HG02678 (cell line): ENCODE results near the gene MARCHF6.
"Not testable (repeated sequence)": the region's sequence is repeated elsewhere in the genome, so short reads cannot be mapped to it uniquely, and the experiment has no call there.

Experiments
- ATAC-seq: cut with Tn5 transposase; IDR thresholded peaks from one replicate; pipeline ENCODE4 v1.9.1; 2021; ENCODE audit warnings: mild to moderate bottlenecking, moderate library complexity; ENCODE audit not compliant: unreplicated experiment

MARCHF6 gene, protein sequence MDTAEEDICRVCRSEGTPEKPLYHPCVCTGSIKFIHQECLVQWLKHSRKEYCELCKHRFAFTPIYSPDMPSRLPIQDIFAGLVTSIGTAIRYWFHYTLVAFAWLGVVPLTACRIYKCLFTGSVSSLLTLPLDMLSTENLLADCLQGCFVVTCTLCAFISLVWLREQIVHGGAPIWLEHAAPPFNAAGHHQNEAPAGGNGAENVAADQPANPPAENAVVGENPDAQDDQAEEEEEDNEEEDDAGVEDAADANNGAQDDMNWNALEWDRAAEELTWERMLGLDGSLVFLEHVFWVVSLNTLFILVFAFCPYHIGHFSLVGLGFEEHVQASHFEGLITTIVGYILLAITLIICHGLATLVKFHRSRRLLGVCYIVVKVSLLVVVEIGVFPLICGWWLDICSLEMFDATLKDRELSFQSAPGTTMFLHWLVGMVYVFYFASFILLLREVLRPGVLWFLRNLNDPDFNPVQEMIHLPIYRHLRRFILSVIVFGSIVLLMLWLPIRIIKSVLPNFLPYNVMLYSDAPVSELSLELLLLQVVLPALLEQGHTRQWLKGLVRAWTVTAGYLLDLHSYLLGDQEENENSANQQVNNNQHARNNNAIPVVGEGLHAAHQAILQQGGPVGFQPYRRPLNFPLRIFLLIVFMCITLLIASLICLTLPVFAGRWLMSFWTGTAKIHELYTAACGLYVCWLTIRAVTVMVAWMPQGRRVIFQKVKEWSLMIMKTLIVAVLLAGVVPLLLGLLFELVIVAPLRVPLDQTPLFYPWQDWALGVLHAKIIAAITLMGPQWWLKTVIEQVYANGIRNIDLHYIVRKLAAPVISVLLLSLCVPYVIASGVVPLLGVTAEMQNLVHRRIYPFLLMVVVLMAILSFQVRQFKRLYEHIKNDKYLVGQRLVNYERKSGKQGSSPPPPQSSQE

DNA sequence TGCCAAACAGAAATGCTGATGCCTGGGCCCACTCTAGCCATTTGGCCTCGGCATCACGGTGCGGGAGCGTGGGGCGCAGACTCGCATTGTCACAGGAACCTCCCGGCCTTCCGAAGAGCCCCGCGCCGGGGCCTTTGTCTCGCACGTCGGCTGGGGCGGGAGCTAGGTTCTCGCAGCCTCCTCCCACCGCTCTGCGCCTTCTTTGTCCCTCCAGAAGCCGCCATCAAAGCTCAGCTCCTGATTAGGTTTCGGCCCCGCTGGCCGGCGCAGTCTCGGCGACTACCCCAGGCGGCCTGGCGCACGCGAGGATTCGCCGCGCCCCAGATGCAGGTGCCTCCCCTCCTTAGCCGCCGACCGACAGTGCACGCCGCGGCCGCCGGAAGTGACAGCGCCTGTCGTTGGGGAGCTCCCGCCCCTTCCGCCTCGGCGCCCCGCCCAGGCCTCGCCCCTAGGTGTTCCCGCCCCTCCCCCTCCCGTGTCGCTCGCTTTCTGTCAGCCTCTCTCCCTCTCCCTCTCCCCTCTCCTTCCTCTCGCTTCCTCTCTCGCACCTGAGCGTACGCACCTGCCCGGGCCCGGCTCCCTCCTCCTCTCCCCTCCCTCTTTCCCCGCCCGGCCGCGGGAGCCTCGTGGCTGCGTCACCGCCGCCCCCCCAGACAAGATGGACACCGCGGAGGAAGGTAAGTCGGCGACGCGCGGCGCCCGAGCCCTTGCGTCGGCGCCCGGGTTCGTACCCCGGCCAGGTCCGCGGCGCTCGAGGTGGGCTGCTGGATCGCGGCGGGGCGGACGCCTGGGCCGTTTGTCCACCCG lies at the start of gene MARCHF6:
MARCHF6 (plus strand) TSS at position 455 of the 807 bp plus-strand sequence; CDS start at position 659, 204 bp downstream.
- ATAC-seq = peak; percentile 87

DNA sequence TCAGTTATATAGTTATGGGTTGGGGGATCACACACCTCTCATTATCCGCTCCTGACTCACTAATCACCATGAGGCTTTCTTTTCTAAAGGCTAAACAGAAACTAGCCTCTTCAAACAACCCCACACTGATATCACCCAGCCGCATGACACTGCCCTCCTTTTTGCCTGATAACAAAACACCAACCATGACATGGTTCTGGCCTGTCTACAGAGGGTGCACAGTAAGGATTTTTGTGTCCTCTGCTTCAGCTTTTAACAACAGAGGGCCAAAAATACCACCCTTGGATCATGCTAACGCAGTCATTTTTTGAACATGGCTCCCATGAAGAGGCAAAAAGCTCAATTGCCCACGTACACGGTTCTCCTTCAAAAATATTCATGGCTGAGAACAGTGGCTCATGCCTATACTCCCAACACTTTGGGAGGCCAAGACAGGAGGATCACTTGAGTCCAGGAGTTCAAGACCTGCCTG lies 49.8 kb upstream of the MARCHF6 start:
- no peak for ATAC-seq

DNA sequence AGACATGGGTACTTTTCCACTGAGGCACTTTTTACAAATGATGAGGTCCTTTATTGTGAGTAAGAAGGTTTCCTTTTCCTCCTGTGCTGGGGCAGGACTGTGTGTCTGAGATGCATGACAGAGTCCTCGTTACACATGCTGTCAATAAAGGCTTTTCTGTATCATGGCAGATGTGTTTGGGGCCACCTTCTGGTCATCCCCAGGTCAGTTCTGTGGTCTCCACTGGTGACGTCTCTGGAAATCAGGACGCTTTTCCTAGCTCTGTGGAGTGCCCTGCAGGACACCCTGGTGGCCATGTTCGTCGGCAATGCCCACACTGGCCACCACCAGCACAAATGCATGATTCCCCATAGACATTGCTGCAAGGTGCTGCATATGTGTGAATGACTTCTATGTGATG lies 48.6 kb upstream of the MARCHF6 start:
- ATAC-seq = no peak

DNA sequence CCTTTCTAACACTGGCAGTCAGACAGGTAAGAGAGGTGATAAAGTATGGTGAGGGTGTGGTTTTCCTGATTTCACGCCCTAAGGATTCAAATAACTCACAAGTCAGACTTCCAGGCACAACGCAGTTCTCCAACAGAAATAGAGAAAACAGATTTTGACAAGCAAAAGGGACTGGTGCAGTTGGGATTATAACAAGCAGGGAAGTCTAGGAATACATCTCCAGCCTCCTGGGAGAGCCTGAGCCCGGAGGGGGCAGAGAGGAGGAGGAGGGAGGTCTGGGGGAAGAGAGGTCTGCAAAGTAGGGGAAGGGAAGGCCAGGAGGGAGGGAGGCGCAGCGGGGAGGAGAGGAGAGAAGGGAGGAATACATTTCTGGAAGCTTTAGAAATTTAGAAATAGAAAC lies 47.4 kb upstream of the MARCHF6 start:
- ATAC-seq = no peak

- no peak for ATAC-seq
These were observed 46.7 kb upstream of the MARCHF6 start for GRCh38 chr5:10306806-10307205.

- peak; percentile 74 for ATAC-seq
These were observed 46.0 kb upstream of the MARCHF6 start, which contains the start of gene CMBL for GRCh38 chr5:10307206-10308148. TSS of gene CMBL (minus strand) at chr5:10307902. CDS start at chr5:10290762, 17,140 bp downstream.

GRCh38 chr5:10308844-10309243 lies 44.7 kb upstream of the MARCHF6 start:
- ATAC-seq = no peak

DNA sequence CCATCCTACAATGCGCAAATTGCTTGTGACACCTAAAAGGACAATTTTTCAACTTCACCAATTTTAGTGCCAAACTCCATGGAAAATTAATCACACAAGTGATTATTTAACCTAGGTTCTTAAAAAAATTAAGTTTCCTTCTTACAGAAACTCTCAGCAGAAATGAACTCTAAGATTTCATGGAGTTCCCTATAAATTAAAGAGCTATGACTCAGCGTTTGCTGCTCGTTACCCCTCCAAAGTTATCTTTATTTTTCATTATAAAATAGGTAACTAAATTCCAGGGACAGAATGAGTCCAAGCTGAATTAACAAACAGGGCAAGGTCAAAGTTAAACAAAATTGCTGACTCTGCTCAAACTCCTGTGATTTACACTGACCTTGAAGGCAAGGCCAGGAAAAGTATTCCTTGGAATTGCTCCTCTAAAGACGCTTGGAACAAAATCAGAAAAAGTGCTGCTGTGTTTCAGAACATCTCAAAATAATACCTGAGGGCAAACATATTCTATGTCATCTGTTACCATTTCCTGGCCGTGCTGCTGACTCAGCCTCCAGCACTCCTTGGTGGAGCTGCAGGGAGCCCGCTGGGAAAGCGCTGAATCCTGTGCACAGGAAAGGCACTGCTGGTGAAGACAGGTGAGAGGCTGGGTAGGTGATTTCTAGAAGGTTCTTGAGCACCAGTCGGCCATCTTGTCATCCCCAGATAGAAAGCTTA lies 43.3 kb upstream of the MARCHF6 start:
- no peak for ATAC-seq

DNA sequence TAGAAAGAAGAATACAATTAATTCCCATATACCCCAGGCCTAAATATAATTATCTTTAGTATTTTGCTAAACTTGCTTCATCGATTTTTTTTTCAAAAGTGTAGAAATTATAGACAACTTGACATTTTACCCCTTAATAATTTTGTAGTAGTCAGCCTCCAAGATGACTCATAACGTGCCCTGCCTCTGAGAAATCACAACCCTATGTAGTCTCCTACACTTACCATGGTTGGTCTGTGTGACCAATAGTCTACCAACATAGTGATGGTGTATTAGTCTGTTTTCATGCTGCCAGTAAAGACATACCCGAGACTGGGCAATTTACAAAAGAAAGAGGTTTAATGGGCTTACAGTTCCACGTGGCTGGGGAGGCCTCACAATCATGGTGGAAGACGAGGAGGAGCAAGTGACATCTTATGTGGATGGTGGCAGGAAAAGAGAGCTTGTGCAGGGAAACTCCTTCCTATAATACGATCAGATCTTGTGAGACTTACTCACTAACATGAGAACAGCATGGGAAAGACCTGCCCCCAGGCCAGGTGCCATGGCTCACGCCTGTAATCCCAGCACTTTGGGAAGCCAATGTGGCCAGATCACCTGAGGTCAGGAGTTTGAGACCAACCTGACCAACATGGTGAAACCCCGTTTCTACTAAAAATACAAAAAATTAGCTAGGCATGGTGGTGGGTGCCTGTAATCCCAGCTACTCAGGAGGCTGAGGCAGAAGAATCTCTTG lies 42.5 kb upstream of the MARCHF6 start:
- not testable (repeated sequence) for ATAC-seq

- no peak for ATAC-seq
These were observed 41.7 kb upstream of the MARCHF6 start for GRCh38 chr5:10311595-10312425.

- no peak for ATAC-seq
These were observed 38.3 kb upstream of the MARCHF6 start for GRCh38 chr5:10315201-10315600.

DNA sequence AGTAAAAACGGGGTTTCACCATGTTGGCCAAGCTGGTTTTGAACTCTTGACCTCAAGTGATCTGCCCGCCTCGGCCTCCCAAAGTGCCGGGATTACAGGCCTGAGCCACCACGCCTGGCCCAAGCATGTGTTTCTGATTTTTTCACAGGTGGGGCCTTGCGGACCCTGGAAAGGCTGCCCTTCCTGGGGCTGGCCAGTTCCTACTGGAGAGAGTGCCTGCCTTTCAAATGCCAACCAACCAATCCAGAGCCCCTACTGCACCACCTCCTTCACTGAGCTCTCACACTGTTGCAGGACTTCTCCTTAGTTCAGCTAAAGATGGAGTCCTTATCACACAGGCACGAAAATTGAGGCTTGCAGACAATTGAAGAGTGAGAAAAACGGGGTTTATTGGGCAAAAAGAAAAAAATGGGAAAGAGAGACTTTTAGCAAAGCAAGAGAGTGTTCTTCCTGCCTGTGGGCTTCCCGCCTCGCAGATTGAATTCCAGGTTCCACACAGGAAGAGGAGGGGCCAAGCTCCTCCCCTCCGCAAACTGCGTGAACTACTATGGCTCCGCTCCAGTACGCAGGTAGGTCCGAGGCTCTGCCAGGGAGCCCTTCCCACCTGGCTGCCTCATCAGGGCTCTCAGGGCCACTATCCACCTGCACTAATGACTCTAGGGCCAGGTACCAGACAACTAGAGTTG lies 37.5 kb upstream of the MARCHF6 start:
- no peak for ATAC-seq

DNA sequence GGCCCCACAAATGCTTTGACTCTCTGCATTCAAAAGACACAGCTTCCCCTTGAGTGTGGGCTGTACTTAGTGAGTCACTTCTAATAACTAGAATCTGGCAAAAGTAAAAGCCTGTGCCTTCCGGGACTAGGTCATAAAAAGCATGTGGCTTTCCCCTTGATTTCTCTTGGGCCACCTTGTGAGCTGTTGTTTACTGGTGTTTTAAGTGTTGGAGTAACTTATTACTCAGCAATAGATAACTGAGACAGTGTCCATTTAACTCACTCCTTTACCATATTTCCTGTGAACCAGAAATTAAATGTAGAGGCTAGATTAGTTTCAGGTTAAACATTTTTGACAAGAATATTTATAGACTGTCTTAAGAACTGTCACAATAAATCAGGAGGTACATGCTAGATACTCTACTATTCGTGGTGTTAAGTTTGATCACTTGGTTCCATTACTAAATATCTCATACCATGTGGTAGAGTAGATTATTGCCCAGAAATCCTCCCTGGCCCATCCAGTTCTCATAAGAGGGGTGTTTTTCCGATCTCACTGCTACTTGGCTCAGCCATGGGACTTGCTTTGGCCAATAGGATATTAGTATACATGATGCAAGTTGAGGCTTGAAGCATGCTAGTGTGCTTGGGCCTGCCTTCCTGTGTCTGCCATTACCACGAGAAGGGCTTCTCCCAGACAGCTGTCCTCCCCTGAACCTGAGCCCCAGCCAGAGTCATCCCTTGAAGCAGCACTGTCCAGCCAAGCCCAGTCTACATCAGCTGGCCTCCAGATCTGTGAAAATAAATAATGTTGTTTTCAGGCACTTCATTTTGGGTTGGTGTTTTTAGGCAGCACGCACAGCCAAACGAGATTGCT lies 35.4 kb upstream of the MARCHF6 start:
- ATAC-seq = peak; percentile 74

GRCh38 chr5:10319202-10319851 lies 34.2 kb upstream of the MARCHF6 start:
- ATAC-seq = no peak

GRCh38 chr5:10320793-10321192 lies 32.7 kb upstream of the MARCHF6 start:
- ATAC-seq = no peak
